HUES64 (cell line): Measurements from ENCODE around the gene MACROD2.
A peak's percentile ranks its signal among the peaks of the same experiment; 100 is the strongest.

Experiments used
- H3K27ac ChIP-seq: 2 replicates; pipeline ENCODE4 v1.7.0; 2013; ENCODE audit warnings: low read depth, low read length, inconsistent platforms
- H3K27me3 ChIP-seq: 2 replicates; pipeline ENCODE4 v1.6.1; 2013; ENCODE audit warnings: mild to moderate bottlenecking, low read length; ENCODE audit not compliant: insufficient read depth
- H3K36me3 ChIP-seq: 2 replicates; pipeline ENCODE4 v1.6.1; 2013; ENCODE audit warnings: mild to moderate bottlenecking, low read length; ENCODE audit not compliant: insufficient read depth
- H3K4me1 ChIP-seq: 2 replicates; pipeline ENCODE4 v1.6.1; 2013; ENCODE audit warnings: mild to moderate bottlenecking, low read length, moderate library complexity; ENCODE audit not compliant: insufficient read depth
- H3K4me3 ChIP-seq: 2 replicates; pipeline ENCODE4 v1.5.1; 2013; ENCODE audit warnings: mild to moderate bottlenecking, low read length, moderate library complexity
- H3K9ac ChIP-seq: 2 replicates; pipeline ENCODE4 v1.6.1; 2013; ENCODE audit warnings: mild to moderate bottlenecking, low read depth, low read length
- H3K9me3 ChIP-seq: 2 replicates; pipeline ENCODE4 v1.6.1; 2013; ENCODE audit warnings: low read depth, low read length; ENCODE audit not compliant: insufficient read depth
- WGBS: fragments of 150-250, 120-280 bp; methylation state at CpG from one replicate; pipeline ENCODE4 v1.1.7; 2013; ENCODE audit warnings: missing lambda C conversion rate; 5-methylcytosine and 5-hydroxymethylcytosine counted together

The MACROD2 gene

GRCh38 chr20:14470231-14470899 is 475.0 kb downstream of the MACROD2 start:
- H3K4me1 ChIP-seq: peaks cover 23% of the 10 kb centered on the region
- peaks cover 6% of the 10 kb centered on the region for H3K9me3 ChIP-seq
- WGBS: 77% methylated on average over 12 of the region's 12 CpGs
- H3K27me3 ChIP-seq: no peaks in the 10 kb centered on the region
- H3K4me3 ChIP-seq: no peak overlapping the region
- no peaks in the 10 kb centered on the region for H3K36me3 ChIP-seq
- no peak overlapping the region for H3K9ac ChIP-seq
- no peak overlapping the region for H3K27ac ChIP-seq

- Histone ChIP-seq H3K36me3 (no peaks in the 10 kb centered on the region), H3K27ac (peak overlapping the region; percentile 40; the same call in 1 of the 2 replicates), H3K4me1 (peaks cover 23% of the 10 kb centered on the region), H3K4me3 (0 out of 2 replicates have a peak overlapping the region, but pooled peaks have one; percentile 1), H3K27me3 (no peaks in the 10 kb centered on the region), H3K9ac (no peak overlapping the region), H3K9me3 (peaks cover 6% of the 10 kb centered on the region)
- 60% methylated on average over 9 of the region's 10 CpGs for WGBS
These were observed 475.8 kb downstream of the MACROD2 start for GRCh38 chr20:14470977-14471661.

- H3K27ac ChIP-seq: no peak overlapping the region
- WGBS: 94% methylated on average over 2 of the region's 3 CpGs
These were observed 481.8 kb downstream of the MACROD2 start for GRCh38 chr20:14477125-14477524.

GRCh38 chr20:14478126-14478525 is 482.8 kb downstream of the MACROD2 start:
- H3K27ac ChIP-seq: no peak overlapping the region
- no peaks in the 10 kb centered on the region for H3K27me3 ChIP-seq
- no peak overlapping the region for H3K4me3 ChIP-seq
- no peaks in the 10 kb centered on the region for H3K4me1 ChIP-seq
- H3K9me3 ChIP-seq: no peaks in the 10 kb centered on the region
- H3K36me3 ChIP-seq: no peaks in the 10 kb centered on the region
- no peak overlapping the region for H3K9ac ChIP-seq

More at GRCh38 chr20:14477125-14477524, 481.8 kb downstream of the MACROD2 start:
- H3K4me3 ChIP-seq: no peak overlapping the region
- H3K9ac ChIP-seq: no peak overlapping the region
- H3K9me3 ChIP-seq: no peaks in the 10 kb centered on the region
- H3K4me1 ChIP-seq: peaks cover 2% of the 10 kb centered on the region; the same call in 1 of the 2 replicates
- H3K27me3 ChIP-seq: no peaks in the 10 kb centered on the region
- no peaks in the 10 kb centered on the region for H3K36me3 ChIP-seq

GRCh38 chr20:14481863-14482262 is 486.5 kb downstream of the MACROD2 start:
- H3K9ac ChIP-seq: no peak overlapping the region
- H3K27ac ChIP-seq: no peak overlapping the region
- no peak overlapping the region for H3K4me3 ChIP-seq
- no peaks in the 10 kb centered on the region for H3K4me1 ChIP-seq
- no peaks in the 10 kb centered on the region for H3K27me3 ChIP-seq
- no peaks in the 10 kb centered on the region for H3K9me3 ChIP-seq
- 92% methylated on average over 3 of the region's 3 CpGs for WGBS
- no peaks in the 10 kb centered on the region for H3K36me3 ChIP-seq

- Histone ChIP-seq H3K27me3 (no peaks in the 10 kb centered on the region), H3K9me3 (no peaks in the 10 kb centered on the region), H3K9ac (no peak overlapping the region), H3K4me3 (no peak overlapping the region), H3K27ac (no peak overlapping the region), H3K4me1 (no peaks in the 10 kb centered on the region), H3K36me3 (no peaks in the 10 kb centered on the region)
These were observed 492.9 kb downstream of the MACROD2 start for GRCh38 chr20:14488212-14488611.

GRCh38 chr20:14488756-14489479 is 493.6 kb downstream of the MACROD2 start:
- 97% methylated on average over 1 of the region's 5 CpGs for WGBS

GRCh38 chr20:14489544-14489943 is 494.2 kb downstream of the MACROD2 start:
- H3K27ac ChIP-seq: no peak overlapping the region
- H3K9me3 ChIP-seq: no peaks in the 10 kb centered on the region
- H3K4me1 ChIP-seq: no peaks in the 10 kb centered on the region
- no peak overlapping the region for H3K4me3 ChIP-seq
- 73% methylated on average over 2 of the region's 2 CpGs for WGBS
- H3K9ac ChIP-seq: no peak overlapping the region
- H3K36me3 ChIP-seq: no peaks in the 10 kb centered on the region
- H3K27me3 ChIP-seq: no peaks in the 10 kb centered on the region

More at GRCh38 chr20:14488756-14489479, 493.6 kb downstream of the MACROD2 start:
- H3K4me1 ChIP-seq: no peaks in the 10 kb centered on the region
- H3K9me3 ChIP-seq: no peaks in the 10 kb centered on the region
- no peak overlapping the region for H3K4me3 ChIP-seq
- H3K9ac ChIP-seq: no peak overlapping the region
- no peak overlapping the region for H3K27ac ChIP-seq
- H3K36me3 ChIP-seq: no peaks in the 10 kb centered on the region
- no peaks in the 10 kb centered on the region for H3K27me3 ChIP-seq

- Histone ChIP-seq H3K4me1 (no peaks in the 10 kb centered on the region), H3K27ac (no peak overlapping the region), H3K27me3 (no peaks in the 10 kb centered on the region), H3K9ac (no peak overlapping the region), H3K4me3 (no peak overlapping the region), H3K9me3 (no peaks in the 10 kb centered on the region), H3K36me3 (no peaks in the 10 kb centered on the region)
- no CpG with 5 or more reads among the region's 1 CpG for WGBS
These were observed 496.1 kb downstream of the MACROD2 start for GRCh38 chr20:14491436-14491835.

GRCh38 chr20:14493408-14493807 is 498.1 kb downstream of the MACROD2 start:
- no peaks in the 10 kb centered on the region for H3K4me1 ChIP-seq
- H3K9ac ChIP-seq: no peak overlapping the region
- WGBS: no CpG with 5 or more reads among the region's 1 CpG
- H3K27ac ChIP-seq: no peak overlapping the region
- H3K36me3 ChIP-seq: no peaks in the 10 kb centered on the region
- H3K27me3 ChIP-seq: no peaks in the 10 kb centered on the region
- H3K9me3 ChIP-seq: no peaks in the 10 kb centered on the region
- H3K4me3 ChIP-seq: no peak overlapping the region

- WGBS: 89% methylated on average over 1 of the region's 1 CpG
- Histone ChIP-seq H3K4me1 (no peaks in the 10 kb centered on the region), H3K27me3 (no peaks in the 10 kb centered on the region), H3K36me3 (no peaks in the 10 kb centered on the region), H3K9ac (no peak overlapping the region), H3K9me3 (no peaks in the 10 kb centered on the region), H3K4me3 (no peak overlapping the region), H3K27ac (no peak overlapping the region)
These were observed 499.0 kb downstream of the MACROD2 start for GRCh38 chr20:14494355-14494754.
